NCI-H82 (cell line): Measurements from ENCODE around the gene SPOCK2.

Experiments
- DNase-seq: peaks from one replicate; lab custom pipeline; 2025; lab: John Stamatoyannopoulos, UW

The SPOCK2 gene

GRCh38 chr10:72009425-72010081, 78.8 kb downstream of the SPOCK2 start:
- no peak for DNase-seq

- DNase-seq = no peak
These were observed 79.3 kb downstream of the SPOCK2 start for GRCh38 chr10:72009051-72009424.
